Spinal cord (tissue), 10 donors: Measurements from ENCODE around the gene GLP2R. TPM values are rescaled to one million over a fixed set of nuclear protein-coding genes. Genes with fewer than 3 reads are reported as not detected.
A peak's percentile ranks its signal among the peaks of the same experiment; 100 is the strongest.

Experiments used
- DNase-seq, 6 donors: peaks; one replicate each; pipeline versions ENCODE4 v3.0.0 to v3.0.0-alpha.2; 2013 to 2015; ENCODE audit warnings: low spot score in 6 of 6, low read depth in 4 of 6
- H3K27ac ChIP-seq: one replicate; pipeline ENCODE4 v1.5.1; 2013; ENCODE audit warnings: low read depth, low read length, control low read depth
- H3K27me3 ChIP-seq: one replicate; pipeline ENCODE4 v1.6.1; 2013; ENCODE audit warnings: low read length; ENCODE audit not compliant: control insufficient read depth, insufficient read depth
- H3K36me3 ChIP-seq: one replicate; pipeline ENCODE4 v1.6.1; 2013; ENCODE audit warnings: low read length; ENCODE audit not compliant: control insufficient read depth, insufficient read depth
- H3K4me1 ChIP-seq: one replicate; pipeline ENCODE4 v1.6.1; 2013; ENCODE audit warnings: low read length; ENCODE audit not compliant: control insufficient read depth, insufficient read depth
- H3K4me3 ChIP-seq: one replicate; pipeline ENCODE4 v1.5.1; 2013; ENCODE audit warnings: low read depth, low read length, control low read depth
- H3K9me3 ChIP-seq: one replicate; pipeline ENCODE4 v1.6.1; 2013; ENCODE audit warnings: low read length; ENCODE audit not compliant: control insufficient read depth, insufficient read depth
- WGBS: methylation state at CpG from one replicate; pipeline ENCODE4 v1.1.5; 2013; ENCODE audit warnings: missing lambda C conversion rate; ENCODE audit not compliant: insufficient coverage; 5-methylcytosine and 5-hydroxymethylcytosine counted together
- polyA plus RNA-seq, 2 donors: library from polyadenylated mRNA; unstranded; fragments of 120-200 nt; gene quantifications; one replicate each; pipeline ENCODE4 v1.2.1, GENCODE V29; 2013; ENCODE audit not compliant: insufficient read length in 2 of 2
- total RNA-seq, 2 donors: library from RNA; depleted of rRNA in 1 of 2; stranded (reverse); fragments of 120-200 nt in 1 of 2; fragments of >200 nt in 1 of 2; gene quantifications; one replicate each; pipeline versions ENCODE4 v1.2.3 to v1.2.4, GENCODE V29; 2013 to 2014
- donor health status: healthy.

GLP2R gene
- total and polyA plus RNA-seq, 4 donors, result 0.11 to 1.8 (median 0.94) TPM

DNA sequence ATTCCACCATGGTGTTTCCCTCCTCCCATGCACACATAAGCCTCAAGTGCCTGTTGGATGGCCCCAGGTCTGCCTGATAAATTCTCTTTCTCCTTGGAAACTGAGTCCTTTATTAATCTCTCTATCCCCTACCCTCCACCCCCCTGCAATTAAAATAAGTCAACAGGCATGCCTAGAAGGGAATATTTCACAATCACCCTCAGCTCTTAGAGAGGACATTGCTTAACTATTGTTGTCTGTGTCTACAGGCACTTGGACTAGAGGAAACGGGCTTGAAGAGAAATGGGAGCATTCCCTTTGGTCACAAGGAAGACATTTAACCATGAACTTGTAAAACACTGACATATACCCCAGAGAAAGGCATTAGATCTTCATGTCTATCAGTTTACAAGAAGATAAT, 39.9 kb downstream of the GLP2R start:
- Histone ChIP-seq H3K4me1 (peaks cover 6% of the 10 kb centered on the region), H3K36me3 (no peaks in the 10 kb centered on the region), H3K27ac (no peak overlapping the region), H3K27me3 (no peaks in the 10 kb centered on the region), H3K9me3 (peaks cover 3% of the 10 kb centered on the region), H3K4me3 (no peak overlapping the region)
- DNase-seq, result no peak
- no CpG with 5 or more reads among the region's 1 CpG for WGBS

DNA sequence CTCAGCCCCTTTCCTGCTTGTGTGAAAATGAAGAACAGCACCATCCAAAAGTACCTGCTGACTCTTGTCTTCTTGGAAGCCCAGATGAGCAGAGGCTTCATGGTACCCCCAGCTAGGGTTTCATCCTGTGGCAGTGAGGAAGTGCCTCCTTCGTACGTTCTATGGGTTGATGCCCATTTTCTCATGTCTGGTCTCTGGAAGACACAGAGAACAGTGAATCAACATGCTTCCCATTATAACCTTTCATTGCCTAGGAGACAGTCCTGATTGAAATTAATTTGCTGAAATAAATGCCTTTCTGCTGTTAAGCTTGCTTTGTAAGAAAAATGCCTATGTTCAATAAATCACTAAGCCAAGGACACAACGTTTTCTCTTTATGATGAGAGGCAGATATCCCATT, 42.8 kb downstream of the GLP2R start:
- Histone ChIP-seq H3K27ac (no peak overlapping the region), H3K27me3 (no peaks in the 10 kb centered on the region), H3K9me3 (peaks cover 3% of the 10 kb centered on the region), H3K4me3 (no peak overlapping the region), H3K4me1 (peaks cover 6% of the 10 kb centered on the region), H3K36me3 (no peaks in the 10 kb centered on the region)
- peak; percentile 7 to 85 (median 27) for DNase-seq
- WGBS, result 17% methylated on average over 2 of the region's 3 CpGs

DNA sequence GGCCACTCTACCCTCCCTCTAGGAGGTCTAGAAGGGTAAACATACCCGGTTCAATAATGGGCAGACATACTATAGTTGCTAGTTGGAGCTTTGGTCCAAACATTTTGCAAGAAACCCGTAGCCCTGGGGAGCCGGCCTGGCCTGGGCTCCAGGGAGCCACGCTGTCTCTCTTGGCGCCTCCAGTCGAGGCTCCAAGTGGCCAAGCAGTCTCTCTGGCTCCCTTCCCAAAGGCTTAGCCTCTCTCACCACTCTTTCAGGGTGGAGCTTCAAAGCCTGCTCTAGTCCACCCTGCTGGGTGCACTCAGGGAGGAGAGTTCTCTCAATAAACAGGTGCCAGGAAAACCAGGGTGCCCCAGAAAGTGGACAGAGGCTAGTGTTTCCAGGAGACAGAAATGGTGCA, 47.1 kb downstream of the GLP2R start:
- 73% methylated on average over 5 of the region's 6 CpGs for WGBS
- DNase-seq, result no peak
- no peak overlapping the region for H3K4me3 ChIP-seq
- peaks cover 10% of the 10 kb centered on the region for H3K4me1 ChIP-seq
- no peaks in the 10 kb centered on the region for H3K27me3 ChIP-seq
- H3K27ac ChIP-seq, result no peak overlapping the region
- H3K9me3 ChIP-seq, result no peaks in the 10 kb centered on the region
- H3K36me3 ChIP-seq, result no peaks in the 10 kb centered on the region

DNA sequence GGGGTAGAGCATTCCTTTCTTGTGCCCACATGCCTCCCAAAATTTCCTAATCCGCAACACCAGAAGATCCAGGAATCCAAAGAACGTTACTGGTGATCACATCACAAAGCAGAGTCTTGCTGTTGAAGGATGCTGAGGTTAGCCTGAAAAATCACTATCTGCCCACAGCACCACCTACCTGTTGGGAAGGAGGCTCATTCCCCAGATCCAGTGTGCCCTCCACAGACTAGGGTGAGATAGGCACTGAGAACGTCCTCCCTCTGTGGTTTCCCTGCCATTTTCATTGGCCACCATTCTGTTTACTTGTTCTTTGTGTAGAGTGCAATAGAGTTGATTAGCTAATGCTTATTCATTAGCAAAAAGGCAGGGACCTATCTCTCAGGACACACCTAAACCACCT, 49.0 kb downstream of the GLP2R start:
- Histone ChIP-seq H3K36me3 (no peaks in the 10 kb centered on the region), H3K27ac (no peak overlapping the region), H3K4me3 (no peak overlapping the region), H3K4me1 (peaks cover 4% of the 10 kb centered on the region), H3K27me3 (no peaks in the 10 kb centered on the region), H3K9me3 (no peaks in the 10 kb centered on the region)
- DNase-seq, result no peak
- WGBS, result no CpG with 5 or more reads among the region's 3 CpGs

DNA sequence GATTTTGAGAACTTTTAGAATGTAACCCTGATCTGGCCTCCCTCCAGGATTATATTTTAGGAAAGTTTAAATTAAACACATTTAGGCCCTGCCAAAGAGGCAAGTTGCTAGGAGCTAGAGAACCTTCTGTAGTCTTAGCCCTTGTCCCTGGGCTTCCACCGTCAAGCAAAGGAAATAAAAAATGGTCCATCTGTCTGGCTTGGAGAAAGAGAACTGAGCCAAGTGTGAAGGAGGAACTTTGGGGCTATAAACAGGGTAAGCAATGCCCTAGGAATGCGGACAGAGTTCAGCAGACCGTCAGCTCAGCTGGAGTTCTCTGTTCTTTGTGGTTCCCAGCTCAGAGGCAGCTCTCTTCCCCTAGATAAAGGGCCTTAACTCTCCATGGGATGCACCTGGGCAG, 49.7 kb downstream of the GLP2R start:
- Histone ChIP-seq H3K27me3 (no peaks in the 10 kb centered on the region), H3K4me3 (no peak overlapping the region), H3K36me3 (no peaks in the 10 kb centered on the region), H3K9me3 (no peaks in the 10 kb centered on the region), H3K27ac (no peak overlapping the region), H3K4me1 (peaks cover 4% of the 10 kb centered on the region)
- WGBS, result 14% methylated on average over 1 of the region's 3 CpGs
- peak in 1 of 6 donors; percentile 44 for DNase-seq

DNA sequence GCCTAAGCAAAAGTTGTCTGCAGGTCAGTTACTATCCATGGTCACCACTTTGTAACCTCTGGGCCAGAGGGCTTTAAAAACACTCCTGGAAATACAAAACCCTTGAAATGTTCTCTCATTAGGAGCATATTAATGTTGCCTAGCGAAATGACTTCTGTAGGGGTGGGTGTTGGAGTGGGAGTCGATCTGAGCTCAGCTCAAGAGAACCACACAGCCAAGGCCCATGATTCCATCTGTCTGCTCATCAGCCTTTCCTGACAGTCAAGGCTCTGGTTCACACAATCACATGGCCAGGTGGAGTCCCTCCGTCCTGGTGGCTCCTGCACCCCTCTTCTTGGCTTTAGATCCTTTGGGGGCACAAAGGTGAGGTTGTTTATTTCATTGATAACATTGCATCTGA, 52.6 kb downstream of the GLP2R start:
- WGBS, result 93% methylated on average over 2 of the region's 3 CpGs
- Histone ChIP-seq H3K27ac (no peak overlapping the region), H3K27me3 (no peaks in the 10 kb centered on the region), H3K4me3 (no peak overlapping the region), H3K4me1 (peaks cover 4% of the 10 kb centered on the region), H3K9me3 (no peaks in the 10 kb centered on the region), H3K36me3 (no peaks in the 10 kb centered on the region)
- no peak for DNase-seq

DNA sequence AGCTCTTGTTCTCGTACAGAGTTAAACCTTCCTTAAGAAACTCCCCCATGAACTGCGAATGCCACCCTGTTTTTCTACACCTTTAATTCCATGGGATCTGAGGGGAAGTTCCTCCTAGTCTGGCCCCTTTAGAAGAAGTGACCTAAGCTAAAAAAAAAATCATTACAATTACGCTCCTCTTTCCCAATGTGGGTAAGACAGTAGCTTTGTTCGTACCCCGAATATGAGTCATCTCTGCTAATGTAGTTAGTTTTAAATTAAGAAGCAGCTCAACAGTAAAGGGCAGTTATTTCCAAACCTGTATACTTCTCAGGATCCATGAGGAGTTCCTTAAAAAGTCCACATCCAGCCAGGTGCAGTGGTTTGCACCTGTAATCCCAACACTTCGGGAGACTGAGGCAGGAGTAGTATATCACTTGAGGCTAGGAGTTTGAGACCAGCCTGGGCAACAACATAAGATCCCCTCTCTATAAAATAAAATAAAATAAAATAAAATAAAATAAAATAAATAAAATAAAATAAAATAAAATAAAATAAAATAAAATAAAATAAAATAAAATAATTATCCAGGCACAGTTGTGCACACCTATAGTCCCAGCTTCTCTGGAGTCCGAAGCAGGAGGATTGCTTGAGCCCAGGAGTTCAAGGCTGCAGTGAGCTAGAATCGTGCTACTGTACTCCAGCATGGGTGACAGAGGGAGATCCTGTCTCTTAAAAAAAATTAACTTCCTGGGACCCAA, 53.2 kb downstream of the GLP2R start:
- Histone ChIP-seq H3K4me3 (no peak overlapping the region), H3K36me3 (no peaks in the 10 kb centered on the region), H3K27ac (no peak overlapping the region), H3K4me1 (peaks cover 4% of the 10 kb centered on the region), H3K9me3 (no peaks in the 10 kb centered on the region), H3K27me3 (no peaks in the 10 kb centered on the region)
- WGBS, result 90% methylated on average over 2 of the region's 8 CpGs
- DNase-seq, result no peak

DNA sequence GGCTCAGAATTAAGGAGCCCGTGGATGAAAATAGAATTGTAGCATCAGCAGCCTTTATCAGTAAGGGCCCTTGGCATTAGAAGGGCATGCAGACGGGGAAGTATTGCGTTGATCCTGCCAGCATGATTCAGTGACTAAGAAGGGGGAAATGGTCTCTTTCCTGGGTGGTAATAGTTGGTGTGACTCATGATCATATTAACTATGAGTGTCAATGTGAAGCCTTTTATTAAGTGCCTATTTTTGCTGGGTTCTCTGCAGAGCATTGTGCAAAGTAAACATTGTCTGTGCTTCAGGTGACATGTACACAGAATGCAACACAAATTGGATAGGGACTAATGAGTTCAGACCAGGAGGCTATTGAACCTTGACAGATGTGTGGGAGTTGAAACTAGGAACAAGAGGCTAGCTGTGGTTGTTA, 54.9 kb downstream of the GLP2R start:
- no peak overlapping the region for H3K4me3 ChIP-seq
- H3K27ac ChIP-seq, result no peak overlapping the region
- no peak for DNase-seq
- H3K36me3 ChIP-seq, result no peaks in the 10 kb centered on the region
- WGBS, result 97% methylated on average over 3 of the region's 3 CpGs
- peaks cover 2% of the 10 kb centered on the region for H3K4me1 ChIP-seq
- no peaks in the 10 kb centered on the region for H3K27me3 ChIP-seq
- H3K9me3 ChIP-seq, result no peaks in the 10 kb centered on the region

DNA sequence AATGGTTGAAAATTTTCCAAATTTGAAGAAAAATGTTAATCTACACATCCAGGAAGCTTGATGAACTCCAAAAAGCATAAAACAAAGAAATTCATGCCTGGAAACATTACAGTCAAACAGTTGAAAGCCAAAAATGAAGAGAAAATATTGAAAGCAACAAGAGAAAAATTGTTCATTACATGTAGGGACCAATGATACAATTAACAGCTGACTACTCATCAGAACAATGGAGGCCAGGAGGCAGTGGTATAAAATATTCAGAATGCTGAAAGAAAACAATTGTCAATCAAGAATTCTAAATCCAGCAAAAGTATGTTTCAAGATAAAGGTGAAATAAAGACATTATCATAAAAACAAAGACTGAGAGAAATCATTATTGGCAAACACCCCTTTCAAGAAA, 57.7 kb downstream of the GLP2R start:
- Histone ChIP-seq H3K36me3 (no peaks in the 10 kb centered on the region), H3K4me1 (no peaks in the 10 kb centered on the region), H3K4me3 (no peak overlapping the region), H3K9me3 (no peaks in the 10 kb centered on the region), H3K27me3 (no peaks in the 10 kb centered on the region), H3K27ac (no peak overlapping the region)
- no peak for DNase-seq

DNA sequence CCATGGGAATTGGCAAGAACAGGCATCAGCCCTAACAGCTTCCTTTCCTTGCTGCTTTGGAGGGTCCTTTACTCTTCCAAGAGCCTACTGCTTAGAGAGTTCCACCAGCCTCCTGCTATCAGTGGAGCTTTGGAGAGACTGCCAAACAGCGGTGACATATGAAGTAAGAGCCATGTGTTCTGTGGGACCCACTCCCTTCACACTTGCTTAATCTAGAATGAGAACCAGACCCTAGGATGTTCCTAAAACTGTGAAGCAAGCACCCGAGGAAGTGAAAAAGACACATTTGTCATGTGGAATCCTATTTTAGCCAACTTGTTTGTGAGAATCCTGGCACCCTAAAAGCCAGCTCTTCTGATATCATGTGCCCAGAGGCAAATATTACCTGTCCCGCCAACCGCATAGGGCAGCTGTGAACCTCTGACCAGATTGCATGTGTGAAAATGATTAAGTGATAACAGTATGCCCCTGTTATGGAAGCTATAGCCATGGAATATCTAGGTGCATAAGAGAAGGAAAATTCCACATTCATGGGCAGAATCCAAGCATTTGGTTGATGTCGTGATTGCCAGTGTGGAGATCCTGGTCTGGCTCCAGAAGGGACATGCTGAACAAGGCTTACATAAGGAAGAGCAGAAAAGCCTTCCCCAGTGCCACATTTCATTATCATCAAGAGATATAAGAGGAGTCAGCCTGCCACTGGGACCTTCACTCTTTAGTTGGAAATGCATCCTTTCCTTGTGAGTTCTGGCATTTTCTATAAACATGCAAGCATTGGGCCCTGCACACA, 60.6 kb downstream of the GLP2R start:
- 93% methylated on average over 5 of the region's 5 CpGs for WGBS
- H3K27ac ChIP-seq, result no peak overlapping the region
- no peaks in the 10 kb centered on the region for H3K4me1 ChIP-seq
- H3K9me3 ChIP-seq, result no peaks in the 10 kb centered on the region
- DNase-seq, result no peak
- no peak overlapping the region for H3K4me3 ChIP-seq
- no peaks in the 10 kb centered on the region for H3K36me3 ChIP-seq
- no peaks in the 10 kb centered on the region for H3K27me3 ChIP-seq
